Endothelial cell of coronary artery (primary cell): ENCODE measurements around the gene KATNAL2. TPM values are rescaled to one million over a fixed set of nuclear protein-coding genes. Genes with fewer than 3 reads are reported as not detected.

ENCODE experiments used
- total RNA-seq: library from RNA; depleted of rRNA; stranded (reverse); fragments of >200 nt; gene quantifications from 2 replicates; pipeline ENCODE4 v1.2.3, GENCODE V29; 2014

The KATNAL2 gene, protein sequence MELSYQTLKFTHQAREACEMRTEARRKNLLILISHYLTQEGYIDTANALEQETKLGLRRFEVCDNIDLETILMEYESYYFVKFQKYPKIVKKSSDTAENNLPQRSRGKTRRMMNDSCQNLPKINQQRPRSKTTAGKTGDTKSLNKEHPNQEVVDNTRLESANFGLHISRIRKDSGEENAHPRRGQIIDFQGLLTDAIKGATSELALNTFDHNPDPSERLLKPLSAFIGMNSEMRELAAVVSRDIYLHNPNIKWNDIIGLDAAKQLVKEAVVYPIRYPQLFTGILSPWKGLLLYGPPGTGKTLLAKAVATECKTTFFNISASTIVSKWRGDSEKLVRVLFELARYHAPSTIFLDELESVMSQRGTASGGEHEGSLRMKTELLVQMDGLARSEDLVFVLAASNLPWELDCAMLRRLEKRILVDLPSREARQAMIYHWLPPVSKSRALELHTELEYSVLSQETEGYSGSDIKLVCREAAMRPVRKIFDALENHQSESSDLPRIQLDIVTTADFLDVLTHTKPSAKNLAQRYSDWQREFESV
- total RNA-seq = 0.38 and 0.72 TPM in 2 replicates

DNA sequence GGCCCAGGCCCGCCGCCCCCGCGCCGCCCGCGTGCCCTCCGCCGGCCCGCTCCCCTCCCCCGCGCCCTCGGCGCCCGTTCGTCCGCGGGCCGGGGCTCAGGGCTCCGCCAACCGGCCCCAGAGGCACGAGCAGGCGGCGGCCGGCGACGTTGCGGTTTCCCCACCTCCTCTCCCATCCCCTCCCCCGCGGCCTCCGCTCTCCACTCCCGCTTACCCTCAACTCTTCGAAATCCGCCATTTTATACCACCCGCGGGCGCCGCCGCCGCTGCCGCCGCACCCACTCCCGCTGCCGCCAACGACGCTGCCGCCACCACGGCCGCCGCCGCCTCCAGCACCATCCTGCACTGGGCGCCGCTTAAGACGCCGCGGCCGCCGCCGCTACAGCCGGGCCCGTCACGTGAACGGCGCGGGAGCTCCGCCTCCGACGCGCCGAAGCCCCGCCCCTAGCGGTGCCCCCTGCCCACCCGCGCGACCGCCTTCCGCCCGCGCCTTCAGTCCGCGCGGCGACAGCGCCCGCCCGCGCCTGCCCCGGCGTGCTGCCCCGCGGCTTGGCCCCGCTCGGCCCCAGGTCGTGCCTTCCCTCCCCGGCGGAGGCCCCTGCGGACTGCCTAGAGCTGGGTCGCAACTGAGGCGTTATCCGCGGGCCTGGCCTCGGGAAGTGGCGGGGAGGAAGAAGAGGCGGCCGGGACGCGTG, at the start of gene KATNAL2, which contains the start of gene PIAS2:
Gene KATNAL2 (plus strand): TSS at position 495 of the 695 bp plus-strand sequence. CDS start 29,271 bp downstream, outside the sequence.
Gene PIAS2 (minus strand): TSS at position 400 of the 695 bp plus-strand sequence. CDS start 162 bp downstream, at position 238.

DNA sequence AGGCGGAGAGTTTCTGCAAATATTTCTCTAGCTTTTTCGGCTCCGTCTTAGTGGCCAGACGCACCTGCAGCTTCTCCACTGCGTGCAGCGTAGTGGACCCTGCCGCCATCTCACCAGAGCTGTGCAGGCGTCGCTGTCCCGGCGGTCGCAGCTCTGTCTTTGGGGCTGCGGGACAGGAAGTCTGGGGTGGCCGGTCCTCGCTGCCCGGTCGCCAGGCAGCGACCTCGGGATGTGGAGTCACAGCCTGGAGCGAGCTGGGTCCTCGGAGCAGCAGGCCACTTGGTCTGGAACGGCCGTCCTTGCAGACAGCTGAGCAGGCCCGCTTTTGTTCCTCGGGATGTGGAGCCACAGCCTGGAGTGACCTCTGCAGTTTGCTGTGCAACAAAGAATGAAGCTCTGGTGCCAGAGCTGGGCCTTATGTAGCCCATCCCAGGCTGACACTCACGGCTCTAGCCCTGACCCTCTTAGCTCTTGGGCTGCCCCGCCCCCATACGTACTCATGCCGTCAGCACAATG, 117.8 kb downstream of the KATNAL2 start, which contains the start of gene ELOA2:
Gene ELOA2 (minus strand): TSS at position 466 of the 516 bp plus-strand sequence. CDS start 357 bp downstream, at position 109.

DNA sequence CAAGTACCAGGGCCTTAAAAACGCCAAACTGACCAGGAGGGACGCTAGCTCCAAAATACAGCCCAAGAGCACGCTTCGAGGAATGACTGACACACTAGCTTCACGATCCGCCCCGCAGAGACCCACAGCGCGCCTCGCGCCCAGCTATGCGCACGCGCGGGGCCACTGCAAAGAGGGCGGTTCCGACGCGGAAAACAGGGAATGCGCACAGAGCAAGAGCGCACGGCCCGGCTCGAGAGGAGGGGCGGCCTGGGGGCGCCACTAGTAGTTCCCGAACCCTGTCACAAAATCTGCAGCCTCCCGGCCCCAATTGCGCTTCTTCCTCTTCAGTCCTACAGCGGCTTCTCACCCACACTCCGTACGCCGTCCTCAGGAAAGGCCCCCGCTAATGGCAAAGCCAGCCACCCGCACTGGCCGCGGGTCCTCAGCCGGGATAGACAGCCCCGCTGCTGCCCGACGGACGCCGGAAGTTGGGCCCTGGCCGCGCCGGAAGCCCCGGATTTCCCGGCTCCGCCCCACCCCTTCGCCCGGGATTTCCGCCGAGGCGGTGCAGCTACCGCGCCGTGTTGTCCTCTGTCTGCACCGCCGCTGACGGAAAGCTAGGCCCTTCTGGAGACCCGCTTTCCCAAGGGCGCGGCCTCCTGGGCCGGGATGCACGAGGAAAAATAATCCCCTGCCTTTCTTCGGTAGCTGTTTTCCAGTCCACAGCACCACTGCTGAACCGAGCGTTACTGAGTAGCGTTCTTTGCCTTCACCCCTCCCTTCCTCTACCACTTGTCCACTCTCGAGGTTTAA, 232.8 kb downstream of the KATNAL2 start, which contains the start of gene HDHD2:
Gene HDHD2 (minus strand): TSS at position 472 of the 795 bp plus-strand sequence. CDS start 14,061 bp downstream, outside the sequence.

Other genes with a start within 250 kb of the KATNAL2 start
- under 0.01 TPM in 1 of 2 replicates, not detected in the other for gene ST8SIA5, start 160.5 kb upstream of the KATNAL2 start, total RNA-seq
- gene PIAS2, start 95 bp upstream of the KATNAL2 start, total RNA-seq = 11.3 and 14.1 TPM in 2 replicates
- not detected in 2 replicates for gene ELOA2, start 118.0 kb downstream of the KATNAL2 start, total RNA-seq
- 11.4 and 15.7 TPM in 2 replicates for gene HDHD2, start 232.9 kb downstream of the KATNAL2 start, total RNA-seq